Measurements from ENCODE around the gene LELP1. TPM values are rescaled to one million over a fixed set of nuclear protein-coding genes. Genes with fewer than 3 reads are reported as not detected.
"Not testable (repeated sequence)": the region's sequence is repeated elsewhere in the genome, so short reads cannot be mapped to it uniquely, and the experiment has no call there.

LELP1 gene
- polyA plus RNA-seq, 1 of the 3 experiments (the other 2 are of a cell fraction): not detected

DNA sequence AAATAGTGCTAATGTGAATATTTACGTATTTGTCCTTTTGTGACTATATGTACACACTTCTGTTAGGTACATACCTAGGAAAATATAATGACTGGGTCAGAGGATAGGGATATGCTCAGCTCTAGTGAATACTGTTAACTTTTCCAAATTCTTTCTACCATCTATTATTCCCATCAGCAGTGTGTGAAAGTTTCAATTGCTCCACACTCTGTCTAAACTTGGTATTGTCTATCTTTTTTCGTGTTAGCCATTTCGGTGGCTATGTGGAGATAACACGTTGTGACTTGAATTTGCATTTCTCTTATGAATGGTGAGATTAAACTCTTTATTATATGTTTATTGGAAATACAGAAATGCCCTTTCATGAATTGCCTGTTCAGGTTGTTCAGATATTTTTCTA is 22.7 kb upstream of the LELP1 start:
- Histone ChIP-seq H3K27me3 (ENCODE audit: insufficient read depth) (no peaks in the 10 kb centered on the region; the same call in 1 of the 2 replicates), H3K4me2 (no peak overlapping the region), H3K9ac (no peak overlapping the region), H3K4me3 (ENCODE audit: low read depth in 2 of 2, low read length in 1 of 2) (no peak overlapping the region), H4K20me1 (ENCODE audit: insufficient read depth) (no peaks in the 10 kb centered on the region), H3K9me3 (no peaks in the 10 kb centered on the region), H3K27ac (ENCODE audit: low read depth in 2 of 2, low read length in 1 of 2) (no peak overlapping the region), H2AFZ (ENCODE audit: low read depth) (no peak overlapping the region), H3K79me2 (ENCODE audit: insufficient read depth) (no peaks in the 10 kb centered on the region), H3K36me3 (replicated peaks in 1 of 2; ENCODE audit: control insufficient read depth in 1 of 2, insufficient read depth in 2 of 2, low read length in 1 of 2) (no peaks in the 10 kb centered on the region), H3K9me2 (no peaks in the 10 kb centered on the region), H3K4me1 (ENCODE audit: control insufficient read depth in 1 of 2, insufficient read depth in 2 of 2, low read depth in 1 of 2, low read length in 1 of 2) (no peaks in the 10 kb centered on the region), H3F3A (replicated peaks; ENCODE audit: insufficient read depth) (no peaks in the 10 kb centered on the region)
- ChIA-PET POLR2A (no interaction called here), CTCF (no interaction called here)
- 4% methylated on average over 4 of the region's 4 CpGs for WGBS (ENCODE audit: low lambda C conversion rate)
- TF ChIP-seq, protein P1, sequence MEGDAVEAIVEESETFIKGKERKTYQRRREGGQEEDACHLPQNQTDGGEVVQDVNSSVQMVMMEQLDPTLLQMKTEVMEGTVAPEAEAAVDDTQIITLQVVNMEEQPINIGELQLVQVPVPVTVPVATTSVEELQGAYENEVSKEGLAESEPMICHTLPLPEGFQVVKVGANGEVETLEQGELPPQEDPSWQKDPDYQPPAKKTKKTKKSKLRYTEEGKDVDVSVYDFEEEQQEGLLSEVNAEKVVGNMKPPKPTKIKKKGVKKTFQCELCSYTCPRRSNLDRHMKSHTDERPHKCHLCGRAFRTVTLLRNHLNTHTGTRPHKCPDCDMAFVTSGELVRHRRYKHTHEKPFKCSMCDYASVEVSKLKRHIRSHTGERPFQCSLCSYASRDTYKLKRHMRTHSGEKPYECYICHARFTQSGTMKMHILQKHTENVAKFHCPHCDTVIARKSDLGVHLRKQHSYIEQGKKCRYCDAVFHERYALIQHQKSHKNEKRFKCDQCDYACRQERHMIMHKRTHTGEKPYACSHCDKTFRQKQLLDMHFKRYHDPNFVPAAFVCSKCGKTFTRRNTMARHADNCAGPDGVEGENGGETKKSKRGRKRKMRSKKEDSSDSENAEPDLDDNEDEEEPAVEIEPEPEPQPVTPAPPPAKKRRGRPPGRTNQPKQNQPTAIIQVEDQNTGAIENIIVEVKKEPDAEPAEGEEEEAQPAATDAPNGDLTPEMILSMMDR (IDR thresholded peaks at IDR 0.05): no peak
- no peak for TF ChIP-seq RFX5 (IDR thresholded peaks at IDR 0.05; ENCODE audit: low read length)
- TF ChIP-seq MXI1 (IDR thresholded peaks at IDR 0.05; ENCODE audit: low read depth, low read length): no peak
- TF ChIP-seq, protein P2, sequence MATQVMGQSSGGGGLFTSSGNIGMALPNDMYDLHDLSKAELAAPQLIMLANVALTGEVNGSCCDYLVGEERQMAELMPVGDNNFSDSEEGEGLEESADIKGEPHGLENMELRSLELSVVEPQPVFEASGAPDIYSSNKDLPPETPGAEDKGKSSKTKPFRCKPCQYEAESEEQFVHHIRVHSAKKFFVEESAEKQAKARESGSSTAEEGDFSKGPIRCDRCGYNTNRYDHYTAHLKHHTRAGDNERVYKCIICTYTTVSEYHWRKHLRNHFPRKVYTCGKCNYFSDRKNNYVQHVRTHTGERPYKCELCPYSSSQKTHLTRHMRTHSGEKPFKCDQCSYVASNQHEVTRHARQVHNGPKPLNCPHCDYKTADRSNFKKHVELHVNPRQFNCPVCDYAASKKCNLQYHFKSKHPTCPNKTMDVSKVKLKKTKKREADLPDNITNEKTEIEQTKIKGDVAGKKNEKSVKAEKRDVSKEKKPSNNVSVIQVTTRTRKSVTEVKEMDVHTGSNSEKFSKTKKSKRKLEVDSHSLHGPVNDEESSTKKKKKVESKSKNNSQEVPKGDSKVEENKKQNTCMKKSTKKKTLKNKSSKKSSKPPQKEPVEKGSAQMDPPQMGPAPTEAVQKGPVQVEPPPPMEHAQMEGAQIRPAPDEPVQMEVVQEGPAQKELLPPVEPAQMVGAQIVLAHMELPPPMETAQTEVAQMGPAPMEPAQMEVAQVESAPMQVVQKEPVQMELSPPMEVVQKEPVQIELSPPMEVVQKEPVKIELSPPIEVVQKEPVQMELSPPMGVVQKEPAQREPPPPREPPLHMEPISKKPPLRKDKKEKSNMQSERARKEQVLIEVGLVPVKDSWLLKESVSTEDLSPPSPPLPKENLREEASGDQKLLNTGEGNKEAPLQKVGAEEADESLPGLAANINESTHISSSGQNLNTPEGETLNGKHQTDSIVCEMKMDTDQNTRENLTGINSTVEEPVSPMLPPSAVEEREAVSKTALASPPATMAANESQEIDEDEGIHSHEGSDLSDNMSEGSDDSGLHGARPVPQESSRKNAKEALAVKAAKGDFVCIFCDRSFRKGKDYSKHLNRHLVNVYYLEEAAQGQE (IDR thresholded peaks at IDR 0.05; ENCODE audit: low read depth, low read length): no peak
- no peak for TF ChIP-seq TAF1 (IDR thresholded peaks at IDR 0.05; ENCODE audit: borderline replicate concordance, low read depth, low read length)
- no peak for TF ChIP-seq RCOR1 (IDR thresholded peaks at IDR 0.05; ENCODE audit: low read length)
- TF ChIP-seq, protein P3, sequence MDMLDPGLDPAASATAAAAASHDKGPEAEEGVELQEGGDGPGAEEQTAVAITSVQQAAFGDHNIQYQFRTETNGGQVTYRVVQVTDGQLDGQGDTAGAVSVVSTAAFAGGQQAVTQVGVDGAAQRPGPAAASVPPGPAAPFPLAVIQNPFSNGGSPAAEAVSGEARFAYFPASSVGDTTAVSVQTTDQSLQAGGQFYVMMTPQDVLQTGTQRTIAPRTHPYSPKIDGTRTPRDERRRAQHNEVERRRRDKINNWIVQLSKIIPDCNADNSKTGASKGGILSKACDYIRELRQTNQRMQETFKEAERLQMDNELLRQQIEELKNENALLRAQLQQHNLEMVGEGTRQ (IDR thresholded peaks at IDR 0.05; ENCODE audit: borderline replicate concordance, low read depth, low read length): no peak
- no peak for TF ChIP-seq MEF2A (IDR thresholded peaks at IDR 0.05; ENCODE audit: borderline replicate concordance, low read depth)
- TF ChIP-seq TEAD4 (IDR thresholded peaks at IDR 0.05; ENCODE audit: borderline replicate concordance, insufficient read depth): no peak
- TF ChIP-seq CHD2 (IDR thresholded peaks at IDR 0.05; ENCODE audit: low read length, partially characterized antibody): no peak
- TF ChIP-seq ELF1 (IDR thresholded peaks at IDR 0.05): no peak
- no peak for TF ChIP-seq RAD21 (IDR thresholded peaks at IDR 0.05; ENCODE audit: low read length)
- DNase-seq: no peak

DNA sequence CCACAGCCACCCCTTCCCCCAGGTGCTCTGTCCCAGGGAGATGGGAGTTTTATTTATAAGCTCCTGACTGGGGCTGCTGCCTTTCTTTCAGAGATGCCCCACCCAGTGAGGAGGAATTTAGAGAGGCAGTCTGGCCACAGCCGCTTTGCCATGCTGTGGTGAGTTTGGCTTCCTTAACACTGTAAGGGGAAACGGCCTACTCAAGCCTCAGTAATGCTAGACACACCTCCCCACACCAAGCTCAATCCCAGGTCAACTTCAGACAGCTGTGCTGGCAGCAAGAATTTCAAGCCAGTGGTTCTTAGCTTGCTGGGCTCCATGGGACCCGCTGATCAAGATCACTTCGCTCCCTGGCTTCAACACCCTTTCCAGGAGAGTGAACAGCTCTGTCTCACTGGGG is 14.9 kb upstream of the LELP1 start:
- H3K27me3 ChIP-seq (ENCODE audit: insufficient read depth); H3K4me2 ChIP-seq; H2AFZ ChIP-seq (ENCODE audit: low read depth); H3K9ac ChIP-seq; H3K36me3 ChIP-seq (replicated peaks in 1 of 2; ENCODE audit: control insufficient read depth in 1 of 2, insufficient read depth in 2 of 2, low read length in 1 of 2); H3K27ac ChIP-seq (ENCODE audit: low read depth in 2 of 2, low read length in 1 of 2); H3K4me1 ChIP-seq (ENCODE audit: control insufficient read depth in 1 of 2, insufficient read depth in 2 of 2, low read depth in 1 of 2, low read length in 1 of 2); H4K20me1 ChIP-seq (ENCODE audit: insufficient read depth); H3K9me3 ChIP-seq; H3F3A ChIP-seq (replicated peaks; ENCODE audit: insufficient read depth); POLR2A ChIA-PET; DNase-seq; H3K4me3 ChIP-seq (ENCODE audit: low read depth in 2 of 2, low read length in 1 of 2); H3K9me2 ChIP-seq; H3K79me2 ChIP-seq (ENCODE audit: insufficient read depth): not testable (repeated sequence)
- CTCF ChIA-PET: interaction anchor here (0.9 to 1.8 kb wide), 2 partner anchors 15 to 35 kb away, joined by 3 to 5 read pairs; partner anchors contain the start of gene LELP1
- WGBS (ENCODE audit: low lambda C conversion rate): 0% methylated on average over 4 of the region's 4 CpGs

All from SK-N-SH (cell line).